ENCODE measurements around the gene CCDC134. TPM values are rescaled to one million over a fixed set of nuclear protein-coding genes. Genes with fewer than 3 reads are reported as not detected.

The CCDC134 gene
- total RNA-seq, 1 donor from 2014 or later: 16.5 TPM

Other genes with a start within 250 kb of the CCDC134 start
- 2.2 TPM for gene CSDC2, start 239.7 kb upstream of the CCDC134 start, total RNA-seq
- 22.9 TPM for gene PMM1, start 210.8 kb upstream of the CCDC134 start, total RNA-seq
- gene DESI1, start 179.6 kb upstream of the CCDC134 start, total RNA-seq: 30.4 TPM
- 240 TPM for gene XRCC6, start 179.4 kb upstream of the CCDC134 start, total RNA-seq
- gene SNU13, start 111.8 kb upstream of the CCDC134 start, total RNA-seq: 68.6 TPM
- gene MEI1, start 101.2 kb upstream of the CCDC134 start, total RNA-seq: not detected
- gene SREBF2, start 32.4 kb downstream of the CCDC134 start, total RNA-seq: 47.6 TPM
- gene SHISA8, start 114.4 kb downstream of the CCDC134 start, total RNA-seq: not detected
- 1.0 TPM for gene TNFRSF13C, start 126.1 kb downstream of the CCDC134 start, total RNA-seq
- 6.1 TPM for gene CENPM, start 146.5 kb downstream of the CCDC134 start, total RNA-seq
- gene SEPTIN3, start 168.8 kb downstream of the CCDC134 start, total RNA-seq: 0.51 TPM
- 2.8 TPM for gene WBP2NL, start 198.1 kb downstream of the CCDC134 start, total RNA-seq

Data from tongue (tissue), 1 donor.